Right hindlimb (tissue), 1 donor: ENCODE data around the gene TCERG1L.
A peak's percentile ranks its signal among the peaks of the same experiment; 100 is the strongest.
"Not testable (repeated sequence)": the region's sequence is repeated elsewhere in the genome, so short reads cannot be mapped to it uniquely, and the experiment has no call there.

Experiments
- DNase-seq: peaks from one replicate; pipeline ENCODE4 v3.0.0-alpha.2; 2018

TCERG1L gene

GRCh38 chr10:131137223-131137622 lies 174.3 kb downstream of the TCERG1L start:
- DNase-seq, result no peak

GRCh38 chr10:131136336-131136735 lies 175.2 kb downstream of the TCERG1L start:
- DNase-seq, result not testable (repeated sequence)

- no peak for DNase-seq
These were observed 175.8 kb downstream of the TCERG1L start for GRCh38 chr10:131135716-131136115.

- DNase-seq, result no peak
These were observed 176.9 kb downstream of the TCERG1L start for GRCh38 chr10:131134651-131135050.

GRCh38 chr10:131134001-131134576 lies 177.4 kb downstream of the TCERG1L start:
- DNase-seq, result no peak

GRCh38 chr10:131132681-131133080 lies 178.8 kb downstream of the TCERG1L start:
- no peak for DNase-seq

- peak; percentile 79 for DNase-seq
These were observed 179.6 kb downstream of the TCERG1L start for GRCh38 chr10:131131726-131132591.

- DNase-seq, result no peak
These were observed 181.5 kb downstream of the TCERG1L start for GRCh38 chr10:131130025-131130424.

- no peak for DNase-seq
These were observed 182.0 kb downstream of the TCERG1L start for GRCh38 chr10:131129544-131129943.

GRCh38 chr10:131128731-131129130 lies 182.8 kb downstream of the TCERG1L start:
- DNase-seq, result no peak

GRCh38 chr10:131127610-131128009 lies 183.9 kb downstream of the TCERG1L start:
- DNase-seq, result no peak

GRCh38 chr10:131127138-131127589 lies 184.4 kb downstream of the TCERG1L start:
- no peak for DNase-seq

- DNase-seq, result no peak
These were observed 185.0 kb downstream of the TCERG1L start for GRCh38 chr10:131126321-131127137.

- DNase-seq, result no peak
These were observed 185.9 kb downstream of the TCERG1L start for GRCh38 chr10:131125511-131126225.

- DNase-seq, result no peak
These were observed 186.6 kb downstream of the TCERG1L start for GRCh38 chr10:131124945-131125344.

- no peak for DNase-seq
These were observed 188.0 kb downstream of the TCERG1L start for GRCh38 chr10:131123496-131123895.

GRCh38 chr10:131121511-131122035 lies 189.9 kb downstream of the TCERG1L start:
- no peak for DNase-seq

- DNase-seq, result no peak
These were observed 191.7 kb downstream of the TCERG1L start for GRCh38 chr10:131119626-131120355.

GRCh38 chr10:131117416-131118212 lies 193.9 kb downstream of the TCERG1L start:
- DNase-seq, result no peak

GRCh38 chr10:131116991-131117375 lies 194.5 kb downstream of the TCERG1L start:
- no peak for DNase-seq
